HUES6 (cell line): ENCODE results near the gene MTARC2.

ENCODE experiments used
- H3K27ac ChIP-seq: 2 replicates; pipeline ENCODE4 v1.7.0; 2013; ENCODE audit warnings: low read depth, mild to moderate bottlenecking, low read length, inconsistent platforms
- H3K27me3 ChIP-seq: 2 replicates; pipeline ENCODE4 v1.6.1; 2013; ENCODE audit warnings: low read length; ENCODE audit not compliant: control insufficient read depth, insufficient read depth
- H3K36me3 ChIP-seq: 2 replicates; pipeline ENCODE4 v1.6.1; 2013; ENCODE audit warnings: low read length; ENCODE audit not compliant: control insufficient read depth, insufficient read depth
- H3K4me1 ChIP-seq: 2 replicates; pipeline ENCODE4 v1.6.1; 2013; ENCODE audit warnings: low read length; ENCODE audit not compliant: control insufficient read depth, insufficient read depth
- H3K4me3 ChIP-seq: 2 replicates; pipeline ENCODE4 v1.5.1; 2013; ENCODE audit warnings: low read depth, low read length
- H3K9ac ChIP-seq: one replicate; pipeline ENCODE4 v1.6.1; 2013; ENCODE audit warnings: mild to moderate bottlenecking, low read length
- H3K9me3 ChIP-seq: 2 replicates; pipeline ENCODE4 v1.6.1; 2013; ENCODE audit warnings: low read depth, low read length; ENCODE audit not compliant: control insufficient read depth, insufficient read depth

The MTARC2 gene

GRCh38 chr1:220769205-220769604, 21.1 kb downstream of the MTARC2 start:
- H3K9me3 ChIP-seq: no peaks in the 10 kb centered on the region
- H3K9ac ChIP-seq: no peak overlapping the region
- no peaks in the 10 kb centered on the region for H3K36me3 ChIP-seq
- no peaks in the 10 kb centered on the region; the same call in 1 of the 2 replicates for H3K4me1 ChIP-seq
- H3K4me3 ChIP-seq: no peak overlapping the region
- H3K27ac ChIP-seq: no peak overlapping the region
- no peaks in the 10 kb centered on the region for H3K27me3 ChIP-seq

- Histone ChIP-seq H3K27me3 (no peaks in the 10 kb centered on the region), H3K36me3 (no peaks in the 10 kb centered on the region), H3K4me1 (no peaks in the 10 kb centered on the region; the same call in 1 of the 2 replicates), H3K27ac (no peak overlapping the region), H3K9me3 (no peaks in the 10 kb centered on the region), H3K4me3 (no peak overlapping the region), H3K9ac (no peak overlapping the region)
These were observed 22.3 kb downstream of the MTARC2 start for GRCh38 chr1:220770245-220770913.

DNA sequence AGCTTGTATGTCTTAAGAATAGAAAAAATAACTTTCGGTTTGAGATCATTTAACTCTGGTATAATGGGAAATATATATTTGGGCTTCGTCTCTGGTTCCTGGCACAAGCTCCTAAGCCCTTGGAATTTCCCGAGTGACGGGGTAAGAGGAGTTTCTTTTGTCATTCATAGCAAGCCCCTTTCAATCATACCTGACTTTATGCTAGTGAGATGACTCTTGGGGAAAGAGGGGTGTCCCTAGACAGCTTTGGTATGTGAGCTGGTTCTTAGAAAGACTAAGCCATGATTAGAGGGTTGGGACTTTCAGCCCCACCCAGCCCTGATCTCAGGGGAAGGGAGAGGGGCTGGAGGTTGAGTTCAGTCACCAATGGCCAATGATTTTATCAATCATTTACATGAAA, 24.7 kb downstream of the MTARC2 start:
- no peak overlapping the region for H3K9ac ChIP-seq
- H3K36me3 ChIP-seq: no peaks in the 10 kb centered on the region
- no peak overlapping the region for H3K27ac ChIP-seq
- H3K4me1 ChIP-seq: peaks cover 3% of the 10 kb centered on the region; the same call in 1 of the 2 replicates
- no peak overlapping the region for H3K4me3 ChIP-seq
- no peaks in the 10 kb centered on the region for H3K9me3 ChIP-seq
- H3K27me3 ChIP-seq: no peaks in the 10 kb centered on the region

GRCh38 chr1:220775240-220775853, 27.2 kb downstream of the MTARC2 start:
- Histone ChIP-seq H3K4me1 (peaks cover 3% of the 10 kb centered on the region; the same call in 1 of the 2 replicates), H3K27me3 (no peaks in the 10 kb centered on the region), H3K9me3 (no peaks in the 10 kb centered on the region), H3K27ac (no peak overlapping the region), H3K9ac (no peak overlapping the region), H3K36me3 (no peaks in the 10 kb centered on the region), H3K4me3 (no peak overlapping the region)

- Histone ChIP-seq H3K27ac (no peak overlapping the region), H3K36me3 (no peaks in the 10 kb centered on the region), H3K4me3 (no peak overlapping the region), H3K4me1 (peaks cover 3% of the 10 kb centered on the region; the same call in 1 of the 2 replicates), H3K9ac (no peak overlapping the region), H3K27me3 (no peaks in the 10 kb centered on the region), H3K9me3 (no peaks in the 10 kb centered on the region)
These were observed 28.1 kb downstream of the MTARC2 start for GRCh38 chr1:220776254-220776653.

GRCh38 chr1:220776720-220777326, 28.7 kb downstream of the MTARC2 start:
- H3K27me3 ChIP-seq: no peaks in the 10 kb centered on the region
- no peak overlapping the region for H3K4me3 ChIP-seq
- H3K36me3 ChIP-seq: no peaks in the 10 kb centered on the region
- no peak overlapping the region for H3K27ac ChIP-seq
- no peaks in the 10 kb centered on the region for H3K9me3 ChIP-seq
- no peak overlapping the region for H3K9ac ChIP-seq
- peaks cover 3% of the 10 kb centered on the region; the same call in 1 of the 2 replicates for H3K4me1 ChIP-seq

- Histone ChIP-seq H3K27ac (no peak overlapping the region), H3K9ac (no peak overlapping the region), H3K36me3 (no peaks in the 10 kb centered on the region), H3K4me3 (no peak overlapping the region), H3K4me1 (peaks cover 24% of the 10 kb centered on the region), H3K9me3 (no peaks in the 10 kb centered on the region), H3K27me3 (no peaks in the 10 kb centered on the region)
These were observed 35.3 kb downstream of the MTARC2 start for GRCh38 chr1:220783453-220783852.

DNA sequence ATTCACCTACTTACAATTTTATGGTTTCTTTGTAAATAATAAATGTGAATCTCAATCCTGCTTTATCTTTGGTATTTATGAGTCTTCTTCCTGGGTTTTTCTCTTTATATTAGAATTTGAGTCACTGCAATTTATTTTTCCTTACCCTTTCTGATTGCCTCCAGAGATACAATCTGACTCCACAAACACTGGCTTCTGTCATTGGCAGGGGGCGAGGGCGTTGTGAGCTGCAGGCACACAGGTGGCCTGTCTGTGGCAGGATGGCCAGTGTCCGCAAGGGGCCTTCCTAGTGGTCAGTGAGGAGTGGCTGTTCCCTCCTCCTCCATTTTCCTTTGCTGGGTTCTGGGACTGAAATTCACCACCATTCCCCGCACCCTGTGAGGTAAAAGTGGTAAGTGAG, 36.6 kb downstream of the MTARC2 start:
- no peak overlapping the region for H3K9ac ChIP-seq

GRCh38 chr1:220785166-220786056, 37.3 kb downstream of the MTARC2 start:
- Histone ChIP-seq H3K4me1 (peaks cover 24% of the 10 kb centered on the region), H3K9ac (no peak overlapping the region), H3K9me3 (no peaks in the 10 kb centered on the region), H3K4me3 (peak overlapping the region; percentile 70), H3K27me3 (no peaks in the 10 kb centered on the region), H3K36me3 (no peaks in the 10 kb centered on the region), H3K27ac (no peak overlapping the region)

More for the DNA sequence above, 36.6 kb downstream of the MTARC2 start:
- Histone ChIP-seq H3K4me1 (peaks cover 24% of the 10 kb centered on the region), H3K27ac (no peak overlapping the region), H3K4me3 (no peak overlapping the region), H3K27me3 (no peaks in the 10 kb centered on the region), H3K36me3 (no peaks in the 10 kb centered on the region), H3K9me3 (no peaks in the 10 kb centered on the region)

DNA sequence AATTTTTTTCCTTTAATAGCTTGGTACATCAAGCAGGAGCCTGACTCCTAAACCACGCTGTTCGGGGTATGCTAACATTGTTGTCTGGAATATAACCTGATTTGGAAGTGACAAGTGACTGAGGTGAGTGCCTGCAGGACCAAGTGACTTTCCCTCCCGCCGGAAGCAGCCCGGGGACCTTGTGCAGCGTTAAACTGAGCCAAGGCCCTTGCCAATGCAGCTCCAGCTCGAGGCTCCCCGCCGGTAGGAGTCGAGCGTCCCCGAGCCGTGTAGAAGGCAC, 37.9 kb downstream of the MTARC2 start:
- Histone ChIP-seq H3K4me1 (peaks cover 24% of the 10 kb centered on the region), H3K36me3 (no peaks in the 10 kb centered on the region), H3K27ac (no peak overlapping the region), H3K9ac (peak overlapping the region; percentile 81), H3K27me3 (no peaks in the 10 kb centered on the region), H3K9me3 (no peaks in the 10 kb centered on the region), H3K4me3 (peak overlapping the region; percentile 70)
